ENCODE results near the gene RAPGEF1.

DNA sequence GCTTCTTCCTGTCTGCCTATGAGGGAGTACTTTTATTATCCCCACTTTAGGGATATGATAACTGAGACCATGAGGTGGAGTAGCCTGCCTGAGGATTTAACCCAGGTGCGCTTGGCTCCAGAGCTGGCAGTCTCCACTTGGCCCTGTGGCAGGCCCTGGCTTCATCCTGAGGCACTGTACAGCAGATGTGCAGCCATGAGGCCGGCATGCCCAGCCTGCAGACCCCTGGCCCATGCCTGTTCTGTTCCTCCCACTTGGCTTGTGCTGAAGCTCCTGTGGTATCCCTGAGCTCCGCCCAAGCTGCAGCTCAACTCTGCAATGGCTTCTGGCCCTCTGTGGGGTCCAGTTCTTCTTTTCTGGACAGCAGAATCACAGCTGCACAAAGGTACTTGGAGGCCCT, 31.8 kb upstream of the RAPGEF1 start:
- TF ChIP-seq CTCF (IDR thresholded peaks at IDR 0.05) (no peak), EZH2 (IDR thresholded peaks at IDR 0.05) (no peak)
